ENCODE results near the gene WDR27.

DNA sequence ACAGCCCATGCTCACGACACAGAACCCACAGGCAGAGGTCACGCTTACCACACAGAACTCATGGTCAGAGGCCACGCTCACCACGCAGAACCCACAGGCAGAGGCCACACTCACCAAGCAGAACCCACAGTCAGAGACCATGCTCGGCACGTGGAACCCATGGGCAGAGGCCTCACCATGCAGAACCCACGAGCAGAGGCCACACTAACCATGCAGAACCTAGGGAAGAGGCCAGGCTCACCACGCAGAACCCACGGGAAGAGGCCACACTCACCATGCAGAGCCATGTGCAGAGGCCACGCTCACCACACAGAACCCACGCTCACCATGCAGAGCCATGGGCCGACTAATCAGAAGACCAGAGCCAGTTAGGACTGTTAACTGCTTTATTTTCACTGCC is 245.0 kb downstream of the WDR27 start:
- TF ChIP-seq, protein P1, sequence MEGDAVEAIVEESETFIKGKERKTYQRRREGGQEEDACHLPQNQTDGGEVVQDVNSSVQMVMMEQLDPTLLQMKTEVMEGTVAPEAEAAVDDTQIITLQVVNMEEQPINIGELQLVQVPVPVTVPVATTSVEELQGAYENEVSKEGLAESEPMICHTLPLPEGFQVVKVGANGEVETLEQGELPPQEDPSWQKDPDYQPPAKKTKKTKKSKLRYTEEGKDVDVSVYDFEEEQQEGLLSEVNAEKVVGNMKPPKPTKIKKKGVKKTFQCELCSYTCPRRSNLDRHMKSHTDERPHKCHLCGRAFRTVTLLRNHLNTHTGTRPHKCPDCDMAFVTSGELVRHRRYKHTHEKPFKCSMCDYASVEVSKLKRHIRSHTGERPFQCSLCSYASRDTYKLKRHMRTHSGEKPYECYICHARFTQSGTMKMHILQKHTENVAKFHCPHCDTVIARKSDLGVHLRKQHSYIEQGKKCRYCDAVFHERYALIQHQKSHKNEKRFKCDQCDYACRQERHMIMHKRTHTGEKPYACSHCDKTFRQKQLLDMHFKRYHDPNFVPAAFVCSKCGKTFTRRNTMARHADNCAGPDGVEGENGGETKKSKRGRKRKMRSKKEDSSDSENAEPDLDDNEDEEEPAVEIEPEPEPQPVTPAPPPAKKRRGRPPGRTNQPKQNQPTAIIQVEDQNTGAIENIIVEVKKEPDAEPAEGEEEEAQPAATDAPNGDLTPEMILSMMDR (IDR thresholded peaks at IDR 0.05 in 8 of 11, conservative IDR thresholded peaks at IDR 0.05 in 3 of 11), result no peak
- no peak for TF ChIP-seq POLR2AphosphoS5 (IDR thresholded peaks at IDR 0.05)

Data from spleen (tissue), 7 donors.